GM18907 (cell line): Measurements from ENCODE around the gene ATP2A3.
A peak's percentile ranks its signal among the peaks of the same experiment; 100 is the strongest.

Experiments
- ATAC-seq: cut with Tn5 transposase; IDR thresholded peaks from one replicate; pipeline ENCODE4 v1.9.1; 2021; ENCODE audit warnings: mild to moderate bottlenecking, moderate library complexity; ENCODE audit not compliant: unreplicated experiment

Gene ATP2A3

GRCh38 chr17:3964203-3965117 is at the start of gene ATP2A3:
Gene ATP2A3 (minus strand): TSS chr17:3964437. CDS start chr17:3964291, 146 bp downstream.
- ATAC-seq: peak; percentile 37

- ATAC-seq: no peak
These were observed 46.5 kb upstream of the ATP2A3 start for GRCh38 chr17:4010754-4011153.

DNA sequence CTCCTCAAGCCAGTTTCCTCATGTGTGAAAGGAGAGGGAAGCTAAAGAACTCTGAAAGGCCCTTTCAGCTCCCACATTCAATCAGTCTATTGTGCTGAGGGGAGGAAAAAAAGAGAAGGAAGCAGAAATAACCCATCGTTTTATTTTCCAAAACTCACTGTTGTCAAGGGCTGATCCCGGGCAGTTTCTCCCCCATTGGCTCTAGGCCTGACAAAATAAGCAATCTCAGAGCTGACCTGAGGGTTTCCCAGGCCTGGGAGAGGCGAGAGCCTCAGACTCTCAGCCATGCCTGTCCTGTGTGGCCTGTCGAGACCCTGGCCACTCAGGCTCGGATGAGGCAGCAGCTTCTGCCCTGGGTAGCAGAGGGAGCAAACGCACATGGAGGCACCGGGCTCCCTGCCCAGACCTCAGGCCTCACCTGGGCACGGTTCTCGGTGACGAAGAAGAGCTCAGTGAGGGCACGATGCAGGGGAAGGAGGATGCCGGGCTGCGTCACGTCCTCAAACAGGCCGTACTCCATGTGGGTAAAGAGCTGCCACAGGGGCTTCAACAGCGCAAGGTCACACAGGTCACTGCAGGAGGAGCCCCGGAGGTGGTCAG is 45.0 kb upstream of the ATP2A3 start:
- ATAC-seq: no peak

GRCh38 chr17:4008441-4009185 is 44.4 kb upstream of the ATP2A3 start:
- ATAC-seq: no peak

DNA sequence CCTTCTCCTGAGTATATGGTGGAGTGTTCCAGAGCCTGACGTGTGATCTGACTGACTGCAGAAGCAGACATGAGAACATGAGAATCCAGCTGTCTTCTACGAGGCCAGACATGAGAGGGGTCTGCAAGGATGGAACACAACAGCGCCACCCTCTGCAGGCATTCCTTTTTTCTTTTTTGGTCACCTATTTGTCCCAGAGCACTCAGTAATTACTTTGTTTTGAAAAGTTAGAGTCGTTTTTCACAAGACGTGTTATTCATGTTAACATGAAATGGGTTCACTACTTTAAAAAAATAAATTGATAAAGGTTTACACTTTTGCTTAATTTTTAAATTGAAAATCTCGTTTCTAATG is 43.8 kb upstream of the ATP2A3 start:
- no peak for ATAC-seq

GRCh38 chr17:4007346-4008081 is 43.3 kb upstream of the ATP2A3 start:
- ATAC-seq: no peak

GRCh38 chr17:4006745-4007211 is 42.5 kb upstream of the ATP2A3 start:
- ATAC-seq: no peak

DNA sequence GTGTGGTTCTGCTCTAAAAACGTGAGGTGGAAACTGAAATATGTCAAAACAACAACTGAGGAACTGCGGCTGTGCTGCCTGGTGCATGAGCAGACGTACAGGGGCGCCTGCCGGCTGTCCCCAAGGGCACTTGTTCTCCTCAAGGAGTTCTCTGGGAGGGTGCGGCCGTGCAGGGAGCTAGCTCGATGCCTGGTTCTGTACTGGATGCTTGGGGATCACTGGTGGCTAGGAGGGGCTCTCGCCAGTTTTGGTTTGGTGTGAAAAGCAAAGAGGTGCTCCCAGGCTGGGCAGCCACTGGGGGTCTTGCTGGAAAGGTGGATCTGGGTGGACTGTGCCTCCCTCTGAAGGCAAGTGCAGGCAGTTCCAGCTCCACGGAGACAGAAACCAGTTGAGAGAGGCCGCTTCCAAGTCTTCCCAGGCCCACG is 41.9 kb upstream of the ATP2A3 start:
- no peak for ATAC-seq

GRCh38 chr17:4005296-4006164 is 41.3 kb upstream of the ATP2A3 start:
- no peak for ATAC-seq

DNA sequence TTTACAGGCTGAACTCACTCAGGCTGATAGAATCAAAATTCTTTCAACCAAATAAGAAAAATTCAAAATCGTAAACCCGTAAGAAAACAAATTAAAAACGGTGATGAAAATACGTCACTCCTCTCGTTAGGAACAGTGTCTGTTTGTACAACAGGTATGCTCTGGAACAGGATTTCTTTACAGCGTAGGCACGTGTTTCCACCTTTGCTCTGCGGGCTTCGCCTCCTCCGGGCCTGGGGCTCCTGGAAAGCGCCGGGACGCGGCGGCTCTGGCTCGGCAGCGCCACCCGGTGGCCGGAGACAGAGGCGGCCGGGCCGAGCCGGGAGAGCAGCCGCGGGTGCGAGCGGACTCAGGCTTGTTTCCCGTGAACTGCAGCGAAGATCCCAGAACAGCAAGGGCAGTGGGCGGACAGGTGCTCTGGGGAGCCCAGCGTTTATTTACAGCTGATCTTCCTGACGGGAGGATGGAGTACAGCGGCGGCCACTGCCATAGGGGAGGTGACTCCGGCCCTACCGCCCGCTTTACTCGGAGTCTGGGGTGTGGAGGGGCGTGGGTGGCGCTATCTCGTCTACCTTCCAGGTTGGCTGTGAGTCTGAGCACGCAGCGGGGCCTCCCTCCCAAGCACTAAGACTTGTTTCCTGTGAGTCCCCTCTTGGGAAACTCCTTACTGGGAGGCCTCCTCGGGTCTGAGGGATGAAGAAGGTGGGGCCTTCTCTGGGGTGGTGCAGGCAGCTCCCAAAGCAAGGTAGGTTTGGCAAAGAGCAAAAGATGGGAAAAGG is 40.5 kb upstream of the ATP2A3 start:
- ATAC-seq: no peak

DNA sequence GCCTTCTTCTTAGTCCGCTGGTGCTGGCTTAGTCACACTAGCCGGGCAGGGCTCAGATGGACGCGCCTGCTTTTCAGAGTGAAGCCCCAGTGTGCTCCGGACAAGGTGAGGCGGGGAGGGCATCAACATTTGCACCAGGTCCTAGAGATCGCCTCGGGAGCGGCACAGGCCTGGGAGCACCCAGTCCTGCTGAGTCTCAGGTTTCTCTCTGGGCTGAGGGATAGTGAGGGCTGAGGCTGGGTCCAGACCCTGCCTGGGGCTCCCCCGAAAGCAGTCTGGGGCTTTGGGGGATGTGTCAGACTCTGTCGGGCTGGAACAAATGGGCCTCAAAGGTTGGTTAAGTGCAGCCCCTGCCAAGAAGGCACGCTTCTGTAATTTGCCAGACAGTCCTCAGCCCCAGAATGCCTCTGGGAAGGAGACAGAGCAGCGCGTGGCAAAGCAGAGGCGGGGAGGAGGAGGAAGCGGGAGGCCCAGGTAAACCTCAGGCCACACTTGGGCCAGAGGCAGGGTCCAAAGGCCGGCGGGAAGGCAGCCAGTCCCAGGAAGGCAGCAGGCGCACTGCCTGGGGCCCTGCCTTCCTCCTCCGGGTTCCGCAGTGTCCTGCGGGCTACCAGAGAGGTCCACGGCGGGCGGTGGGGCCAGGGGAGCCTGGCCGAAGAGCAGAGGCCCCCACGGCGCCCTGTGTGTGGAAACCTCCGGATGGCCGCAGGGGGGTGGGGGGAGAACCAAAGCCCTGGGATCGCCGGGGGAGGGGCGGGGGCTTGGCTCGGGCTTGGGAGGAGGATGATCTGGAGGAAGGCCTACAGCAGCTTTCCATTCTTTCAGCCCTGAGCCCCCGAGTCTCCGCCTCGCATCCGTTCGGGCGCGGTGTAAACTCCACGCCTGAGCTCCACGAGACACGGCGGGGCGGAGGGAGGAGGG is 39.5 kb upstream of the ATP2A3 start:
- ATAC-seq: no peak

GRCh38 chr17:4003131-4003500 is 38.9 kb upstream of the ATP2A3 start:
- ATAC-seq: no peak

DNA sequence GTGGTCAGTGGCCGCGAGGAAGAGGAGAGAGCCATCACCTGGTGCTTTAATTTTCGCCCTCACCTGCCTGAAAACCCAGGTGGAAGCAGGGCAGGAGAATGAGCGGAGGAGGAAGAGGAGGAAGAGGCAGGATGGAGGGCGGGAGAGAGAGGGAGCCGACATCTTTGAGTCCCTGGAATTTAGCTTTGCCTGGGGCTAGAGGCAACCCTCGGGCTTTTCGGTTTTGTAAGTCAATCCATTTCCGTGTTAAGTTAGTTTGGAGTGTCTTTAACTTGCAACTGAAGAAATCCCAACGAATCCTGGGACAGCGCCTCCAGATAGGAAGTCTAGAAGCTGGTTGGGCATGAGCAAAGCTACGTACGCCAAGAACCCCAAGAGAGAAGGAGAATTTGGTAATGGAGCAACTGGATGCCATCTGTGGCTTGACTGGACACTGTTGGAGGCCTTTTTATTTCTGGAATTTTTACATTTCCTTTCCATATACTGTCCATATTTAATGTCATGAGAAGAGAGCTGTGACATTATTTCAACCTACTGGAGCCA is 36.9 kb upstream of the ATP2A3 start:
- no peak for ATAC-seq

DNA sequence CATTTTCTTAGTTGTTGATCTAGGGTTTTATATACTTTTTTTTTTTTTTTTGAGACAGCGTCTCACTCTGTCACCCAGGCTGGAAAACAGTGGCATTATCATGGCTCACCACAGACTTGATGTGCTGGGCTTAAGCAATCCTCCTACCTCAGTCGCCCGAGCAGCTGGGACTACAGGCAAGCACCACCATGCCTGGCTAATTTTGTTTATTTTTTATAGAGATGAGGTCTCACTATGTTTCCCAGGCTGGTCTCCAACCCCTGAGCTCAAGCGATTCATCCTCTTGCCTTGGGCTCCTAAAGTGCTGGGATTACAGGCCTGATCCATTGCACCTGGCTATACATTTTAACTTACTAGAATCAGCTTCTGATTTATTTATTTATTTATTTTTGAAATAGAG is 34.2 kb upstream of the ATP2A3 start:
- ATAC-seq: no peak

DNA sequence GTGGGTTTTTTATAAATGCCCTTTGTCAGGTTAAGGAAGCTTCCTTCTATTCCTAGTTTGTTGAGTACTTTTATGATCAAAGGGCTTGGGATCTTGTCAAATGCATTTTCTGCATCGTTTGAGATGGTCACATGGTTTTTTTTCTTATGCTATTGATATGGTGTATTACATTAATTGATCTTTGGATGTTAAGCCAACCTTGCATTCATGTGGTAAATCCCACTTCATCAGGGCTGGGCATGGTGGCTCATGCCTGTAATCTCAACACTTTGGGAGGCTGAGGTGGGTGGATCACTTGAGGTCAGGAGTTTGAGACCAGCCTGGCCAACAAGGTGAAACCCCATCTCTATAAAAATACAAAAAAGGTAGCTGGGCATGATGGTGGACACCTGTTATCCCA is 30.8 kb upstream of the ATP2A3 start:
- no peak for ATAC-seq

- no peak for ATAC-seq
These were observed 30.0 kb upstream of the ATP2A3 start for GRCh38 chr17:3994221-3994576.

DNA sequence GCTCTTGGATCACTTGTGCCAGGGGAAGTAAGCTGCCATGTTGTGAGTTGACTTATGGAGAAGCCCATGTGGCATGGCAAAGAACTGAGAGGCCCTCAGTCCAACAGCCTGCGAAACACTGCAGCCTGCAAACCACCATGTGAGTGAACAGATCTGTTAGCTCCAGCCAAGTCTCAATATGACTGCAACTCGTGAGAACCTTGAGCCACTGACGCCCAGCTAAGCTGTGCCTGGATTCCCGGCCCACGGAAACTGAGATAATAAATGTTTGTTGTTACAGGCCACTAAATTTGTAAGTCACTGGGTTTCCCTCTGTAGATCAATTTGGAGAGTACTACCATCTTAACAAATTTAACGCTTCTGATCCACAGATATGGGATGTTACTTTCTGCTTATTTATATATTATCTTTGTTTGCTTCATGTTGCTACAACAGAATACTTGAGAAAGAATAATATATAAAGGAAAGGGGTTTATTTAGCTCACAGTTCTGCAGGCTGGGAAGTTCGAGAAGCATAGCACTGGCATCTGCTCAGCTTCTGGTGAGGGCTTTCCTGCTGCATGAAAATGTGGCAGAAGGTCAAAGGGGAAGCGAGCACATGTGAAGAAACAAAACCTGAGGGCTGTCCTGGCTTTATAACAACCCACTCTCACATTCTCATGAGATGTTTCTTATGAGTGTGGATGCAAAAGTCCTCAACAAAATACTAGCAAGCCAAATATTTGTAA is 29.4 kb upstream of the ATP2A3 start:
- no peak for ATAC-seq
